Measurements from ENCODE around the gene MORF4L2.
"Not testable (repeated sequence)": the region's sequence is repeated elsewhere in the genome, so short reads cannot be mapped to it uniquely, and the experiment has no call there.

The MORF4L2 gene

GRCh38 chrX:103678199-103678993, 8.1 kb downstream of the MORF4L2 start:
- DNase-seq = no peak

- DNase-seq = no peak
These were observed 11.7 kb downstream of the MORF4L2 start for GRCh38 chrX:103674531-103675454.

DNA sequence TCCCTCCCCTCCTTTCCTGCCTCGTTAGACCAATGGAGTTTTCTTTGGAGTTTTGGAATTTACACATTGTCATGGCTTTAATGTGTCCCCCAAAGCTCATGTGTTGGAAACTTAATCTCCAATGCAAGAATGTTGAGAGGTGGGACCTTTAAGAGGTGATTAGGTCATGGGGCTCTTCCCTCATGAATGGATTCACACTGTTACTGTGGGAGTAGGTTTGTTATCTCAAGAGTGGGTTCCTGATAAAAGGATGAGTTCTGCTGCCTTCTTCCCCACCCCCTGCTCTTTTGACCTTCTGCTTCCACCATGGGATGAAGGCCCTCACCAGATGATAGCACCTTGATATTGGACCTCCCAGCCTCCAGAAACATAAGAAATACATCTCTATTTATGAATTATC, 16.8 kb downstream of the MORF4L2 start:
- DNase-seq = no peak

DNA sequence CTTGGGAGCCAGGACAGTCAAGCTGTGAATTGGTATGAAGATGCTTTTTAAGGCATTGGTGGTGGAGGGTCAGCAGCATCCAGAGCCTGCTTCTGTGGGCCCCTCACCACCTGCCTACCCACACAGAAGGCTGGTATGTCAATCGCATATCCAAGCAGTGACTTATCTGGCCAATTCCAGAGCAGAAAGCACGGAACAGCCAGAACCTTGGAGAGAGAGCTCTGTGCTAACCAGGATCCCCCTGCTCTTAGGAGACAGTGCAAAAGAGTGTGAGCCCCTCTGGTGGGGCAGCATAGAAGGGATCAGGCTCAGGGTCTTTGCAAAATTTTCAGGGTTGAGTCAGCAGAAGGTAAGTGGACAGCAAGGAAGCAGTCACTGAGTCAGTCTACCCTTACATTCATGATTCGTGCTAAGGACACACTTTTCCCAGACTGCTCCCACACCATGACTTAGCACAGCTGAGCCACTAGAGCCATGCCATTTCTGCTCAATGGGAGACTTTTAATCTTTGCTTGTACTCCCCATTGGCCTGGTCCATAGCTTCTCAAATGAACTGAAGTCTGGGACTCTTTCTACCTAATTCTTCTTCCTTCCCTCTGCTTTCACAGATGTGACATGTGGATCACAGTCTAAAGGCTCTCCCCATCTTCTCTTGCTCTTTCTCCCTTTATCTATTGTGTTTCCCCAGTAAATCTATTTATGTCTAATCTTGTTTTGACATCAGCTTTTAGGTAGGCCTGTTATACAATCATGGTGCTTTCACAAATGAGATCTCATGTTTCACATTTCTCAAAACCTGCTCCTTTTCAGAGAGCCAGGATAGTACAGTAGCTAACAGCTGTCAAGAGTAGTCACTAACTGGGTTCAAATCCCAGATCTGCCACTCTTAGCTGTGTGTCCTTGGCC, 20.0 kb downstream of the MORF4L2 start:
- DNase-seq = no peak

GRCh38 chrX:103663981-103664762, 22.3 kb downstream of the MORF4L2 start:
- no peak for DNase-seq

- DNase-seq = not testable (repeated sequence)
These were observed 27.0 kb downstream of the MORF4L2 start for GRCh38 chrX:103659460-103659859.

DNA sequence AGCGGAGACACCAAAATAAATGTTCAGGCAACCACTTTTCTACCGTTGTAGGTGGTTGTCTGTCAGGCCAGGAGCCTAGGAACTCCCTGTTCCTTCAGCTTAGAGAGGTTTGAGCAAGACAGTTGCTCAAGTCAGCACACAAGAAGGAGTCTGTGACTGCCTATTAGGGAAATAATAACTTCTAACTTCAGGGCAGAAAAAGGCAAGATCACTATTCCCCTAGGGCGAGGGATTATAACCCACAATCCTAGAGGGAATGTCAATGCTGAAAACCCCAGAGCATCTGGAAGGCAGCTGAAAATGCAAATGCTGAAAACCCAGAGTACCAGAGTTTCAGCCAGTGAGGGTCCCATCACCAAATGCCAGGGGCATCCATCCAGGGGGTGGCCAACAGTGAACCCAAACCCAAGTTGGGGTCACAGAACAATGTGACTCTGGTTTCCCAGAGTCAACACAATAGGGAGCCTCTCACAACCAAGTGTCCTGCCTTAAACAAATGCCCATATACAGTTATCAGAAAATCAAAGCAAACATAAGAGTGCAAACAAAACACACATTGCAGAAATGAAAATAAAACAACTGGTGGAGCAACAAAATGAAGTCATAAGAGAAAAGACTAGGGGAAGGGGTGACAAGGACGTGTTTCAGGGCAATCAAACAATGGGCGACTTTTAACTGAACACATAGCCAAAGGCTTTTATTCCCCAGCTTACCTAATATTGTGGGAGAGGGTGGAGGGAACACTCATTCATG, 27.6 kb downstream of the MORF4L2 start:
- no peak for DNase-seq

DNA sequence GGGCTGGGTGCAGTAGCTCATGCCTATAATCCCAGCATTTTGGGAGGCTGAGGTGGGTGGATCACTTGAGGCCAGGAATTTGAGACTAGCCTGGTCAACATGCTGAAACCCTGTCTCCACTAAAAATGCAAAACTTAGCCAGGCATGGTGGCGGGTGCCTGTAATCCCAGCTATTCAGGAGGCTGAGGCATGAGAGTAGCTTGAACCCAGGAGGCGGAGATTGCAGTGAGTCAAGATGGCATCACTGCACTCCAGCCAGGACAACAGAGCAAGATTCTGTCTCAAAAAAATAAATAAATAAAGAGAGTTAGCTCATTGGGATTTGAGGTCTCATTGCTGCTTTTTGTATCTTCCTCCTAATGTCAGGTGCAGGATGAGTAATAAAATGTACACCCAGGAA, 29.4 kb downstream of the MORF4L2 start:
- DNase-seq = not testable (repeated sequence)

DNA sequence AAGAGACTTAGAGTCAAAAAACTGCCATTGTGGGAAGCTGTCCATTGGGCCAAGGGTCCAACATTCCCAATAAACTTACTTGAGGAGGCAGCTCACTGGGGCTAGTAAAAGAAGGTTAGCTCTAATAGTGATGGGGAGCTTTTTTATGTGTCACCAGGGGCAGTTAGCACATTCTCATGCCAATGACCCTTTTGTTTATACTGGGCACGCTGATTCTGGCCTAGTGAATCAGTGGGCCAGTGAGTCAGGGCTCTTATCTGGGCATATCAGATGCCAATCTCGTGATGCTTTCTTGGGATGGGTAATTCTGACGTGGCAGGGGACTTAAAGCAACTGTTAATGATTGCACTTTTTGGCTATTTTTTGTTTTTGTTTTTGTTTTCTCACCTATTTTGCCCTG, 29.9 kb downstream of the MORF4L2 start:
- DNase-seq = no peak

DNA sequence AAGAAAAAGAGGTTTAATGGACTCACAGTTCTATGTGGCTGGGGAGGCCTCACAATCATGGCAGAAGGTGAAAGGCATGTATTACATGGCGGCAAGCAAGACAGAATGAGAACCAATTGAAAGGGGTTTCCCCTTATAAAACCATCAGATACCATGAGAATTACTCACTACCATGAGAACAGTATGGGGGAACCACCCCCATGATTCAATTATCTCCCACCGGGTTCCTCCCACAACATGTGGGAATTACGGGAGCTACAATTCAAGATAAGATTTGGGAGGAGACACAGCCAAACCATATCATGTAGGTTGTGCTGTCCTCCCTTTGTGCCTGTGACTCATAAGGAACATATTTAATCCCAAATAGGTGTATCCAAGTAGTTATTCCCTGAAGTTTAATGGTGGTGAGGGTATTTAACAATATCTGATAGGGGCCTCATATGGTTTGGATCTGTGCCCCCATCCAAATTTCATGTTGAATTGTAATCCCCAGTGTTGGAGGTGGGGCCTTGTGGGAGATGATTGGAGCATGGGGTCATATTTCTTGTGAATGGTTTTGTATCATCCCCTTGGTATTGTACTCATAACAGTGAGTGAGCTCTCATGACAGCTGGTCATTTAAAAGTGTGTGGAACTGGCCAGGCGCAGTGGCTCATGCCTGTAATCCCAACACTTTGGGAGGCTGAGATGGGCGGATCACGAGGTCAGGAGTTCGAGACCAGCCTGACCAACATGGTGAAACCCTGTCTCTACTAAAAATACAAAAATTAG, 31.1 kb downstream of the MORF4L2 start:
- DNase-seq = not testable (repeated sequence)

GRCh38 chrX:103651151-103651773, 35.2 kb downstream of the MORF4L2 start:
- DNase-seq = no peak

GRCh38 chrX:103647630-103648029, 38.9 kb downstream of the MORF4L2 start:
- no peak for DNase-seq

GRCh38 chrX:103644125-103644524, 42.4 kb downstream of the MORF4L2 start:
- no peak for DNase-seq

GRCh38 chrX:103640401-103641155, 45.9 kb downstream of the MORF4L2 start:
- DNase-seq = no peak

DNA sequence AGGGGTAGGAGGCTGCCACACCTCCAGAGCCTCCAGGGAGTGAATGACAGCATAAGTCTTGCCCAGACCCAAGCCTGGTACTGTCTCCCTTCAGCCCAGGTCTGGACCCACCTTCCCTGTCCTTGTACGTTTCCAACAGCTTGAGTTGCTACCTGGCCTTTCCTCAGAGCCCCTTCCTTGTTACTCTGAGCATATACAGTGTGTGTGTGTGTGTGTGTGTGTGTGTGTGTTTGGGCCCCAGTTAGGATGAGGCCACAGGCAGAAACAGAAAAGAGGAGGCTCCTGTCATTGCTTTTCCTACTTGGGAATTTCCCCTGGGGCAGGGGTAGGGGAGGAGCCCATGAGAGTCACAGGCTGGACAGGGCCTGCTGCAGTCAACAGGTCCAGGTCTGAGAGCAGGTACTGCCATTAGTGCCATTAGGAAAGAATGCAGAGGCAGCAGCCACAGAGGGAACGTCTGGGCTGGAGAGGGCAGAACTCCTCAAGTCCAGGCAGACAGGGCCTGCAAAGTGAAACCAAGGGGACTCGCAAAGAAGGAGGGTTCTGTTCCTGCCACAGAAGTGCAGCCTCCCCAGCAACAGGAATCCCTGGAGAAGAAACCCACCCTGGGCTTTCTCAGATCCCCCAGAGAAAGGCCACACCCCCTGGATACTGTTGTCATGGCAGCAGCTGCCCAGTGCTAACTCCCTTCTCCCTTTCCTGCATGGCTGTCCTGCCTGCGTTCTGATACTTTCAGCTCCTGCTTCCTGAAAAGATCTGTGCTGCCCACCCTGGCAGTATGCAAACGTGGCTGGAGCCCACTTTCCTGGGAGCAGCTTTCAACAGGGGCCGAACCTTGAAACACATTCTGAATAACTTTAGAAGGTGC, 47.8 kb downstream of the MORF4L2 start:
- not testable (repeated sequence) for DNase-seq

DNA sequence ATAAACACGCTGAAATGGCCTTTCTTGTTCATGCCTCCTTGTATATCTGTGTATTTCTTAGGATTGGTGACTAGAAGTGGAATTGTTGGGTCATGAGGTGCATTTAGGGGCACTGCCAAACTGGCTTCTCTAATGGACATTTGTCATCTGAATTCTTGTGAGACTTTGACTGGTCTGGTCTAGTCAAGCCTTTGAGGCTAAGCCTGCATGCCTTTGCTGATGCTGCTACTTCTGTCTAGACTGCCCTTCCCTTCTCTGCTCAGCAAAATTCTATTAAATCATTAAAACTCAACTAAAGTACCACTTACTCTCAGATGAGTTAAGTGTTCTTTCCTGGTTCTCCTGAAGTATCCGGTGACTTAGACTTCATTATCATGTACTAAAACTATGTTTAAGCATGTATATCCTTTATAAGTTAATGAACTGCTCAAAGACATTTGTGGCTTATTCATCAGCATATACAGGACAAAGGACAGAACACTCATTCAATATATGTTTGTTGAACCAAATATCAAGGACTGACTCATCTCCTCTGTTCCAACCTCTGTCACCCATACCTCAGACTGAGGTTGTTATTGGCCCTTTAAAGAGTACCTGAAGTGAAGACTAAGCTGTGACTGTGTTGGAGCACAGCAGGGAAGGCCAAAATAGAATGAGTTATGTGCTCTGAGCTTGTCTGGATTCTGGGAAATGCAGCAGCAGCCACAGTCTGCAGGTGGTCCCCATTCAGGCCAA, 48.7 kb downstream of the MORF4L2 start:
- DNase-seq = no peak

DNA sequence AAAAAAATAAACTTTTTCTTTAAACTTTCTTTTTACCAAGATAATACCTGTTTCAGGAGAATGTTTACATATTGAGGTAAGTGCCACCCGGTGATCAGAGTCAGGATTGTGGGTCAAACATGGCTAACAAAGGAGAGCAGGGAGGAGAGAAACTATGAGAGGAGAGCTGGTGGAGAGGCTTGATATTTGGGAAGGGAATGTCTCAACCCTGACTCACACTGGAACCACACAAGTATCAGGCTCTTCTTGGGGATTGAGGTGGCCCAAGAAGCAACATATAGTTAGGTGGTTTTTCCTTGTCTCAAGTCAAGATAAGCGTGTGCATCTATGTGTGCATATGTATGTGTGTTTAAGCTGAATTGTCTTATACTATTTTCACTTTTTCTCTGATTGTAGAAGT, 51.1 kb downstream of the MORF4L2 start:
- no peak for DNase-seq
